Liver (tissue), 9 donors: ENCODE measurements around the gene SLC37A2. TPM values are rescaled to one million over a fixed set of nuclear protein-coding genes. Genes with fewer than 3 reads are reported as not detected.

Source experiments
- DNase-seq: peaks from one replicate; pipeline ENCODE4 v3.0.0-alpha.2; 2017; ENCODE audit warnings: low spot score
- H3K27ac ChIP-seq, 2 donors: one replicate each; pipeline ENCODE4 v1.7.0; 2013; ENCODE audit warnings: inconsistent platforms in 2 of 2, low read length in 2 of 2, control low read depth in 1 of 2, low read depth in 1 of 2, mild to moderate bottlenecking in 1 of 2
- H3K27me3 ChIP-seq, 4 donors: one replicate each; pipeline versions ENCODE4 v1.6.1 to v1.7.0; 2013; ENCODE audit warnings: low read length in 3 of 4, inconsistent platforms in 1 of 4, mild to moderate bottlenecking in 1 of 4, moderate library complexity in 1 of 4; ENCODE audit not compliant: control insufficient read depth in 4 of 4, insufficient read depth in 4 of 4
- H3K36me3 ChIP-seq, 4 donors: one replicate each; pipeline versions ENCODE4 v1.6.1 to v1.7.0; 2013; ENCODE audit warnings: low read length in 3 of 4, mild to moderate bottlenecking in 3 of 4, low read depth in 1 of 4, moderate library complexity in 1 of 4; ENCODE audit not compliant: control insufficient read depth in 4 of 4, insufficient read depth in 3 of 4
- H3K4me1 ChIP-seq, 4 donors: one replicate each; pipeline versions ENCODE4 v1.6.1 to v1.7.0; 2013; ENCODE audit warnings: low read length in 3 of 4, mild to moderate bottlenecking in 3 of 4, moderate library complexity in 1 of 4; ENCODE audit not compliant: control insufficient read depth in 4 of 4, insufficient read depth in 4 of 4
- H3K4me3 ChIP-seq, 3 donors: one replicate each; pipeline versions ENCODE4 v1.6.1 to v1.7.0; 2013; ENCODE audit warnings: low read length in 3 of 3, control low read depth in 1 of 3, low read depth in 1 of 3, mild to moderate bottlenecking in 1 of 3
- H3K9ac ChIP-seq, 2 donors: one replicate each; pipeline ENCODE4 v1.7.0; 2013; ENCODE audit warnings: low read length in 2 of 2, mild to moderate bottlenecking in 2 of 2, moderate library complexity in 2 of 2, control low read depth in 1 of 2, low read depth in 1 of 2
- H3K9me3 ChIP-seq, 4 donors: one replicate each; pipeline versions ENCODE4 v1.6.1 to v1.7.0; 2013; ENCODE audit warnings: low read length in 3 of 4; ENCODE audit not compliant: control insufficient read depth in 4 of 4
- ATF3 ChIP-seq: IDR thresholded peaks from 2 replicates; pipeline ENCODE4 v1.6.1; 2016; ENCODE audit warnings: antibody characterized with exemption
- EGR1 ChIP-seq, 2 donors: IDR thresholded peaks; 2 replicates each; pipeline ENCODE4 v1.6.1; 2016 to 2018; ENCODE audit warnings: antibody characterized with exemption in 2 of 2, low read depth in 2 of 2
- FOXA1 ChIP-seq: IDR thresholded peaks from 2 replicates; pipeline ENCODE4 v1.6.1; 2016; ENCODE audit warnings: antibody characterized with exemption
- FOXA2 ChIP-seq: IDR thresholded peaks from 2 replicates; pipeline ENCODE4 v1.6.1; 2016; ENCODE audit warnings: antibody characterized with exemption
- GABPA ChIP-seq, 2 donors: IDR thresholded peaks in 1 of 2; conservative IDR thresholded peaks in 1 of 2; 2 replicates each; pipeline ENCODE4 v1.6.1; 2016; ENCODE audit warnings: antibody characterized with exemption in 2 of 2, mild to moderate bottlenecking in 1 of 2, moderate library complexity in 1 of 2
- HNF4A ChIP-seq, 2 donors: conservative IDR thresholded peaks; 2 replicates each; pipeline ENCODE4 v1.6.1; 2016; ENCODE audit warnings: antibody characterized with exemption in 2 of 2, mild to moderate bottlenecking in 2 of 2
- JUND ChIP-seq, 2 donors: IDR thresholded peaks; 2 replicates each; pipeline ENCODE4 v1.6.1; 2016; ENCODE audit warnings: antibody characterized with exemption in 2 of 2
- MAX ChIP-seq: IDR thresholded peaks from 2 replicates; pipeline ENCODE4 v1.6.1; 2016; ENCODE audit warnings: antibody characterized with exemption
- NR2F2 ChIP-seq: IDR thresholded peaks from 2 replicates; pipeline ENCODE4 v1.6.1; 2016; ENCODE audit warnings: antibody characterized with exemption
- RXRA ChIP-seq, 2 donors: IDR thresholded peaks; 2 replicates each; pipeline ENCODE4 v1.6.1; 2017 to 2018; ENCODE audit warnings: antibody characterized with exemption in 2 of 2, mild to moderate bottlenecking in 1 of 2
- SP1 ChIP-seq: IDR thresholded peaks from 2 replicates; pipeline ENCODE4 v1.6.1; 2018; ENCODE audit warnings: antibody characterized with exemption, mild to moderate bottlenecking
- TAF1 ChIP-seq: conservative IDR thresholded peaks from 2 replicates; pipeline ENCODE4 v1.6.1; 2016; ENCODE audit warnings: antibody characterized with exemption, mild to moderate bottlenecking
- ZBTB33 ChIP-seq: IDR thresholded peaks from 2 replicates; pipeline ENCODE4 v1.6.1; 2016; ENCODE audit warnings: antibody characterized with exemption
- WGBS: extraction: QIAGEN DNeasy Blood & Tissue Kit; methylation state at CpG from one replicate; pipeline ENCODE4 v1.1.7; 2013; 5-methylcytosine and 5-hydroxymethylcytosine counted together
- polyA plus RNA-seq, 2 donors: library from polyadenylated mRNA; stranded (reverse) in 1 of 2; unstranded in 1 of 2; fragments of 200-250 nt in 1 of 2; fragments of >200 nt in 1 of 2; fragmentation: Nextera tagmentation in 1 of 2; extraction: Ambion mirVana in 1 of 2; gene quantifications; one replicate each; pipeline versions ENCODE4 v1.2.1 to v1.2.3, GENCODE V29; 2013 to 2015
- total RNA-seq, 2 donors: library from RNA; depleted of rRNA; stranded (reverse); fragments of >200 nt; gene quantifications; one replicate each; pipeline ENCODE4 v1.2.3, GENCODE V29; 2014
- TF ChIP-seq, protein P1 (sequence below): IDR thresholded peaks from 2 replicates; pipeline ENCODE4 v1.6.1; 2016; ENCODE audit warnings: antibody characterized with exemption, mild to moderate bottlenecking
- donor health status: healthy.
- donor health status: healthy.
- donor health status: healthy.
- donor health status: healthy.
- donor health status: healthy.

The SLC37A2 gene
- total and polyA plus RNA-seq, 4 donors: 0.51 to 12.3 (median 5.6) TPM

GRCh38 chr11:125128450-125128849, 65.3 kb downstream of the SLC37A2 start:
- no peak for DNase-seq
- H3K27me3 ChIP-seq: no peaks in the 10 kb centered on the region
- H3K27ac ChIP-seq: no peak overlapping the region
- H3K9me3 ChIP-seq: no peaks in the 10 kb centered on the region
- peaks cover 0 to 11% (median 5%) of the 10 kb centered on the region in 4 donors for H3K4me1 ChIP-seq
- no peaks in the 10 kb centered on the region for H3K36me3 ChIP-seq
- no peak overlapping the region for H3K9ac ChIP-seq
- H3K4me3 ChIP-seq: no peak overlapping the region
- no peak for TF ChIP-seq EGR1 (IDR thresholded peaks at IDR 0.05; ENCODE audit: low read depth in 2 of 2)
- WGBS: 85% methylated on average over 4 of the region's 4 CpGs

DNA sequence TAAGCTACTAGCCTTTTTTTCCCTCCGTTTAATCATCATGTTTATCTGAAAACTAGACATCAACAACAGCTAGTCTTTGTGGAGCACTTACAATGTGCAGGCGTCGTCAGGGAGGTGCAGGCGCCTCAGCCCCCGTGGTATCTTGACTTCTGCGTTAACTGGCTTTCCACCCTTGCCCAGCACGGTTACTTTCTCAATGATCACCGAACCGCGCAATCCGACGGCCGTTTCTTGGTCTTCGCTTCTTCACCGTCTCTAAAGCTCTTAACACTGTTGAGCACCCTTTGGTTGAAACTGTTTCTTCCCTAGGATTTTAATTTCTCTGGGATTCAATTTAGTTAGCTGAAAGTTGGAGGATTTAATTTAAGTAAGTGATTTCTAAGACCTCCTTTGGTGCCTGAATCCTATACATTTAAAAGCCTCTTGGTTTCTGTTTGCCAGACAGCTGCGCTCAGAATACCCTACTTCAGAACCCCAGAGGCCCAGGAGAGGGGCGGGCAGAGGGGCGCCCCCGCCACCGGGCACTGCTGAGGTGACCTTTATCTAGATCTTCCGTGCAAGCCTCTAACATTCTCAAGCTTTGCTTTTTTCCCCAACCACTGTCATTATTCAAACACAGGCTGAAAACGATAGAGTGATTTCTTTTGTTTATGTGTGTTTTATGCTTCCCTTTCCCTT, 66.3 kb downstream of the SLC37A2 start:
- Histone ChIP-seq H3K27ac (no peak overlapping the region), H3K9me3 (no peaks in the 10 kb centered on the region), H3K9ac (no peak overlapping the region), H3K27me3 (no peaks in the 10 kb centered on the region), H3K4me1 (peaks cover 0 to 1% (median 0%) of the 10 kb centered on the region in 4 donors), H3K4me3 (no peak overlapping the region), H3K36me3 (no peaks in the 10 kb centered on the region)
- WGBS: 83% methylated on average over 22 of the region's 22 CpGs
- no peak for DNase-seq
- TF ChIP-seq ATF3 (no peak), HNF4A (conservative IDR thresholded peaks at IDR 0.05) (no peak), EGR1 (IDR thresholded peaks at IDR 0.05; ENCODE audit: low read depth in 2 of 2) (no peak), GABPA (IDR thresholded peaks at IDR 0.05 in 1 of 2, conservative IDR thresholded peaks at IDR 0.05 in 1 of 2) (no peak), RXRA (IDR thresholded peaks at IDR 0.05) (no peak), SP1 (no peak), TAF1 (no peak), NR2F2 (no peak)

DNA sequence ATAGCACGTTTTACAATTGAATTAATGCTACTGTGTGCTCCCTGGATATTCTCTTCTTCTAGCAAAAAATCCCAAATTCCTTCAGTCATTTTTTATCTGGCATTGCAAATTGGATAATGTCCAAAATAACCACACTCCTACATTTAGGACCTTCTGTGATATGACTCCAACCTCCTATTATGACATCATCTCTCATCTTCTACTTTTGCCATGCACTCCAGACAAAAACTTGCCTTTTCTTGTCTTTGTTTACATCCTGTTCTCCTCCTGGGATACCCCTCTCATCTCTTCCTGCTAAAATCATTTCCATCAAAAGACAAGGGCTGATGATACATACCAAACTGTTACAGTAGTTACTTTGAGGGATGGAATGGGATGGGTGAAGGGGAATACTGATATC, 69.0 kb downstream of the SLC37A2 start:
- TF ChIP-seq TAF1 (no peak), NR2F2 (no peak), SP1 (no peak), GABPA (IDR thresholded peaks at IDR 0.05 in 1 of 2, conservative IDR thresholded peaks at IDR 0.05 in 1 of 2) (no peak), FOXA1 (no peak), FOXA2 (no peak), HNF4A (conservative IDR thresholded peaks at IDR 0.05) (no peak), JUND (IDR thresholded peaks at IDR 0.05) (no peak), ATF3 (no peak), ZBTB33 (no peak), MAX (no peak)
- TF ChIP-seq, protein P1, sequence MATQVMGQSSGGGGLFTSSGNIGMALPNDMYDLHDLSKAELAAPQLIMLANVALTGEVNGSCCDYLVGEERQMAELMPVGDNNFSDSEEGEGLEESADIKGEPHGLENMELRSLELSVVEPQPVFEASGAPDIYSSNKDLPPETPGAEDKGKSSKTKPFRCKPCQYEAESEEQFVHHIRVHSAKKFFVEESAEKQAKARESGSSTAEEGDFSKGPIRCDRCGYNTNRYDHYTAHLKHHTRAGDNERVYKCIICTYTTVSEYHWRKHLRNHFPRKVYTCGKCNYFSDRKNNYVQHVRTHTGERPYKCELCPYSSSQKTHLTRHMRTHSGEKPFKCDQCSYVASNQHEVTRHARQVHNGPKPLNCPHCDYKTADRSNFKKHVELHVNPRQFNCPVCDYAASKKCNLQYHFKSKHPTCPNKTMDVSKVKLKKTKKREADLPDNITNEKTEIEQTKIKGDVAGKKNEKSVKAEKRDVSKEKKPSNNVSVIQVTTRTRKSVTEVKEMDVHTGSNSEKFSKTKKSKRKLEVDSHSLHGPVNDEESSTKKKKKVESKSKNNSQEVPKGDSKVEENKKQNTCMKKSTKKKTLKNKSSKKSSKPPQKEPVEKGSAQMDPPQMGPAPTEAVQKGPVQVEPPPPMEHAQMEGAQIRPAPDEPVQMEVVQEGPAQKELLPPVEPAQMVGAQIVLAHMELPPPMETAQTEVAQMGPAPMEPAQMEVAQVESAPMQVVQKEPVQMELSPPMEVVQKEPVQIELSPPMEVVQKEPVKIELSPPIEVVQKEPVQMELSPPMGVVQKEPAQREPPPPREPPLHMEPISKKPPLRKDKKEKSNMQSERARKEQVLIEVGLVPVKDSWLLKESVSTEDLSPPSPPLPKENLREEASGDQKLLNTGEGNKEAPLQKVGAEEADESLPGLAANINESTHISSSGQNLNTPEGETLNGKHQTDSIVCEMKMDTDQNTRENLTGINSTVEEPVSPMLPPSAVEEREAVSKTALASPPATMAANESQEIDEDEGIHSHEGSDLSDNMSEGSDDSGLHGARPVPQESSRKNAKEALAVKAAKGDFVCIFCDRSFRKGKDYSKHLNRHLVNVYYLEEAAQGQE: no peak
- DNase-seq: no peak
- Histone ChIP-seq H3K9ac (no peak overlapping the region), H3K36me3 (no peaks in the 10 kb centered on the region), H3K9me3 (no peaks in the 10 kb centered on the region), H3K27ac (no peak overlapping the region), H3K4me3 (no peak overlapping the region), H3K27me3 (no peaks in the 10 kb centered on the region), H3K4me1 (no peaks in the 10 kb centered on the region)
- 55% methylated on average over 1 of the region's 1 CpG for WGBS
